K562 treated with DMSO at 1 percent for 48 hours (cell line): ENCODE results near the gene CXCR5. TPM values are rescaled to one million over a fixed set of nuclear protein-coding genes. Genes with fewer than 3 reads are reported as not detected.

Experiments used
- total RNA-seq: library from RNA; unstranded; fragments of 300-600 nt; gene quantifications from 2 replicates; pipeline ENCODE4 v1.2.3, GENCODE V29; 2022; ENCODE audit warnings: low replicate concordance; ENCODE audit errors: extremely low read depth

The CXCR5 gene, protein sequence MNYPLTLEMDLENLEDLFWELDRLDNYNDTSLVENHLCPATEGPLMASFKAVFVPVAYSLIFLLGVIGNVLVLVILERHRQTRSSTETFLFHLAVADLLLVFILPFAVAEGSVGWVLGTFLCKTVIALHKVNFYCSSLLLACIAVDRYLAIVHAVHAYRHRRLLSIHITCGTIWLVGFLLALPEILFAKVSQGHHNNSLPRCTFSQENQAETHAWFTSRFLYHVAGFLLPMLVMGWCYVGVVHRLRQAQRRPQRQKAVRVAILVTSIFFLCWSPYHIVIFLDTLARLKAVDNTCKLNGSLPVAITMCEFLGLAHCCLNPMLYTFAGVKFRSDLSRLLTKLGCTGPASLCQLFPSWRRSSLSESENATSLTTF
- not detected in 2 replicates for total RNA-seq

GRCh38 chr11:118883368-118884071 is at the start of gene CXCR5:
Gene CXCR5 (plus strand): TSS chr11:118883892. CDS start chr11:118883942, 50 bp downstream.

Other genes with a start within 250 kb of the CXCR5 start
- not detected in 2 replicates for gene TREH, start 204.2 kb upstream of the CXCR5 start, total RNA-seq
- not detected in 2 replicates for gene DDX6, start 92.7 kb upstream of the CXCR5 start, total RNA-seq
- not detected in 2 replicates for gene BCL9L, start 42.0 kb downstream of the CXCR5 start, total RNA-seq
- gene UPK2, start 72.4 kb downstream of the CXCR5 start, total RNA-seq: not detected in 2 replicates
- not detected in 2 replicates for gene FOXR1, start 87.9 kb downstream of the CXCR5 start, total RNA-seq
- not detected in 2 replicates for gene CENATAC, start 114.2 kb downstream of the CXCR5 start, total RNA-seq
- 1,144 TPM in 1 of 2 replicates, not detected in the other for gene RPS25, start 134.5 kb downstream of the CXCR5 start, total RNA-seq
- not detected in 2 replicates for gene TRAPPC4, start 134.9 kb downstream of the CXCR5 start, total RNA-seq
- not detected in 2 replicates for gene SLC37A4, start 147.0 kb downstream of the CXCR5 start, total RNA-seq
- gene HYOU1, start 173.3 kb downstream of the CXCR5 start, total RNA-seq: not detected in 2 replicates
- not detected in 2 replicates for gene VPS11, start 183.9 kb downstream of the CXCR5 start, total RNA-seq
- not detected in 2 replicates for gene HMBS, start 201.0 kb downstream of the CXCR5 start, total RNA-seq
- gene DPAGT1, start 218.0 kb downstream of the CXCR5 start, total RNA-seq: not detected in 2 replicates
- gene C2CD2L, start 223.5 kb downstream of the CXCR5 start, total RNA-seq: not detected in 2 replicates
- not detected in 2 replicates for gene HINFP, start 237.7 kb downstream of the CXCR5 start, total RNA-seq